Astrocyte of the spinal cord (primary cell): ENCODE results near the gene HMOX2.

Source experiments
- DNase-seq: peaks from one replicate; pipeline ENCODE4 v3.0.0; 2011; ENCODE audit warnings: low read depth, low spot score
- H3K4me3 ChIP-seq: 2 replicates; pipeline ENCODE4 v1.5.1; 2011; ENCODE audit warnings: low read depth, mild to moderate bottlenecking, low read length, moderate library complexity
- CTCF ChIP-seq: IDR thresholded peaks from 2 replicates; pipeline ENCODE4 v1.5.1; 2012; ENCODE audit warnings: low read depth, mild to moderate bottlenecking, low read length, inconsistent platforms
- in situ Hi-C: cut with HindIII; loops from 2 replicates; pipeline ENCODE4 v1.10.0; 2017; ENCODE audit warnings: low sequenced_read_pairs

The HMOX2 gene

GRCh38 chr16:4487955-4488498 lies 11.8 kb downstream of the HMOX2 start:
- no peak overlapping the region for H3K4me3 ChIP-seq
- DNase-seq: peak; percentile 41
- no peak for TF ChIP-seq CTCF
- in situ Hi-C loops: no loop called here

DNA sequence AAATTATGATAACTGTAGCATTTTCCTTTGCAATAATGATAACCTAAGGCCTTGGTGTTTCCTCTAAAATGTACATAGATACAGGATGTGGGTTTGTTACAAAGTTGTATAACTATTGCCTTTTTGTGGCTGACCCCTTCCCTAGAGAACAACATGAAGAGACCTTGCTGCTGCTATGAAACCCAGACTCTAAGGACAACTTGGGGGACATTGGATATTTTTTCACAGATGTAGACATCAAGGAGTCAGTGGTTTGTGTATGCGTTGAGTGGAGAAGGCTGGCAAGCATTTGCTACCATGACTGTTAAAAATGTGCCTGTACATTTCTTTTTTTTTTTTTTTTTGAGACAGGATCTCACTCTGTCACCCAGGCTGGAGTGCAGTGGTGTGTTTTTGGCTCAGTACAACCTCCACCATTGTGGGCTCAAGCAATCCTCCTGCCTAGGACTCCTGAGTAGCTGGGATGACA lies 12.3 kb downstream of the HMOX2 start:
- no peak overlapping the region for H3K4me3 ChIP-seq
- in situ Hi-C loops: no loop called here
- DNase-seq: no peak
- no peak for TF ChIP-seq CTCF

- no peak overlapping the region for H3K4me3 ChIP-seq
- DNase-seq: peak; percentile 79
- in situ Hi-C loops: no loop called here
- no peak for TF ChIP-seq CTCF
Measured at GRCh38 chr16:4489030-4489429, 12.8 kb downstream of the HMOX2 start.

- no peak for TF ChIP-seq CTCF
- no peak overlapping the region for H3K4me3 ChIP-seq
- no peak for DNase-seq
- in situ Hi-C loops: no loop called here
Measured at GRCh38 chr16:4491898-4492297, 15.7 kb downstream of the HMOX2 start.

GRCh38 chr16:4494746-4495490 lies 18.7 kb downstream of the HMOX2 start:
- H3K4me3 ChIP-seq: no peak overlapping the region
- peak; percentile 72 for DNase-seq
- in situ Hi-C loops: no loop called here
- TF ChIP-seq CTCF: no peak

DNA sequence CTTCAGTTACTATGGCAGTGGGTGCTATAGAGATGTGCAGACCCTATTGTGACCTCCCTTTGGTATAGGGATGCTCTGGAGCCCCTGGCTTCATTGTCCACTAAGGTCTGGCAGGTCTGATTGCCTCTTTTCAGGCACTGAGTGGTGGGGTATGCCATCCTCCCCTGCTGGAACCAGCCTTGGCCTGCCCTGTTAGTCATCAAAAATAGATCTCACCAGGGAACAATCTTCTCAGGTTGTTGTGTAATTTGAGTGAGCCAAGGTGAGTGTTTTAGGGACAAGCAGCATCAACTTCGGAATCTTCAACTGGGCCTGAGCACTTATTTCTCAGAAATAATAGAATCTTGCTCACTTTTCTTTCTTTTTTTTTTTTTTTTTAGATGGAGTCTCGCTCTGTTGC lies 19.6 kb downstream of the HMOX2 start:
- TF ChIP-seq CTCF: no peak
- in situ Hi-C loops: no loop called here
- no peak for DNase-seq
- no peak overlapping the region for H3K4me3 ChIP-seq
